Right atrium auricular region (tissue), 2 donors: Measurements from ENCODE around the gene MYO18A. TPM values are rescaled to one million over a fixed set of nuclear protein-coding genes. Genes with fewer than 3 reads are reported as not detected.
A peak's percentile ranks its signal among the peaks of the same experiment; 100 is the strongest.

Source experiments
- DNase-seq: peaks from one replicate; pipeline ENCODE4 v3.0.0-alpha.2; 2019; ENCODE audit warnings: low spot score
- H3K27ac ChIP-seq, 2 donors: fragments of 200-600 bp; sonication (generic); 1 replicate in 1 of 2; 2 replicates in 1 of 2; pipeline ENCODE4 v1.5.1; 2016 to 2019
- H3K27me3 ChIP-seq, 2 donors: fragments of 200-600 bp; sonication (generic); one replicate each; pipeline versions ENCODE4 v1.5.1 to v1.6.0; 2017 to 2019
- H3K36me3 ChIP-seq: fragments of 200-600 bp; sonication (generic); one replicate; pipeline ENCODE4 v1.5.1; 2016
- H3K4me1 ChIP-seq, 2 donors: fragments of 200-600 bp; sonication (generic); one replicate each; pipeline versions ENCODE4 v1.5.1 to v1.6.0; 2017 to 2019
- H3K4me3 ChIP-seq, 2 donors: fragments of 200-600 bp; sonication (generic); 1 replicate in 1 of 2; 2 replicates in 1 of 2; pipeline ENCODE4 v1.5.1; 2017 to 2019; ENCODE audit warnings: mild to moderate bottlenecking in 1 of 2, moderate library complexity in 1 of 2
- H3K9me3 ChIP-seq, 2 donors: fragments of 200-600 bp; sonication (generic); one replicate each; pipeline ENCODE4 v1.5.1; 2019
- total RNA-seq, 2 donors: library from RNA; depleted of rRNA; stranded (reverse); fragments of >200 nt; gene quantifications; one replicate each; pipeline ENCODE4 v1.1.0, GENCODE V29; 2016
- TF ChIP-seq, protein P1 (sequence below), 2 donors: fragments of 200-600 bp; sonication (generic); IDR thresholded peaks; one replicate each; pipeline ENCODE4 v1.5.1; 2019; ENCODE audit warnings: antibody characterized with exemption in 2 of 2

Gene MYO18A
- total RNA-seq, 2 donors from 2014 or later = 159 to 219 TPM

- DNase-seq = no peak
- peaks cover 0 to 67% of the 10 kb centered on the region in 2 donors for H3K4me1 ChIP-seq
- H3K27me3 ChIP-seq = no peaks in the 10 kb centered on the region
- TF ChIP-seq, protein P1, sequence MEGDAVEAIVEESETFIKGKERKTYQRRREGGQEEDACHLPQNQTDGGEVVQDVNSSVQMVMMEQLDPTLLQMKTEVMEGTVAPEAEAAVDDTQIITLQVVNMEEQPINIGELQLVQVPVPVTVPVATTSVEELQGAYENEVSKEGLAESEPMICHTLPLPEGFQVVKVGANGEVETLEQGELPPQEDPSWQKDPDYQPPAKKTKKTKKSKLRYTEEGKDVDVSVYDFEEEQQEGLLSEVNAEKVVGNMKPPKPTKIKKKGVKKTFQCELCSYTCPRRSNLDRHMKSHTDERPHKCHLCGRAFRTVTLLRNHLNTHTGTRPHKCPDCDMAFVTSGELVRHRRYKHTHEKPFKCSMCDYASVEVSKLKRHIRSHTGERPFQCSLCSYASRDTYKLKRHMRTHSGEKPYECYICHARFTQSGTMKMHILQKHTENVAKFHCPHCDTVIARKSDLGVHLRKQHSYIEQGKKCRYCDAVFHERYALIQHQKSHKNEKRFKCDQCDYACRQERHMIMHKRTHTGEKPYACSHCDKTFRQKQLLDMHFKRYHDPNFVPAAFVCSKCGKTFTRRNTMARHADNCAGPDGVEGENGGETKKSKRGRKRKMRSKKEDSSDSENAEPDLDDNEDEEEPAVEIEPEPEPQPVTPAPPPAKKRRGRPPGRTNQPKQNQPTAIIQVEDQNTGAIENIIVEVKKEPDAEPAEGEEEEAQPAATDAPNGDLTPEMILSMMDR (IDR thresholded peaks at IDR 0.05) = no peak
- no peaks in the 10 kb centered on the region for H3K9me3 ChIP-seq
- peak overlapping the region in 1 of 2 donors; percentile 35 for H3K27ac ChIP-seq
- H3K4me3 ChIP-seq = no peak overlapping the region
- H3K36me3 ChIP-seq = no peaks in the 10 kb centered on the region
These were observed 43.0 kb downstream of the MYO18A start for GRCh38 chr17:29136998-29137730.

DNA sequence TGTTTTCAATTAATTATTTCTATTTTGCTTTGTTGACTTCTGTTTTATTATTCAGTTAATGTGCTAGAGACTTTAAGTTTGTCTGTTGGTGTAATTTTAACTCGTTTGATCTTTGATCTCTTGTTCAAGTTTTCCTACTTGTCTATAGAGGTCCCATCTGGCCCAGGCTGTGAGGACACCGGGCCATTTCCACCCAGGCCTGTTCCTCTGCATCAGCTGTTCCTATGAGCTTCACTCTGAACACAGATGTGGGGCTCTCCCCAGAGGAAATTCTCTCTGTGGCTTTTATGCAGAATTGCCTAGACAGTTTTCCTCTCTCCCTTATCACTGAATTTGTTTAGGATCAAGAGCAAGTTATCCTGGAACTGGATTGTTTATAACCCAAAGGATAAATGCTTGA is 44.7 kb downstream of the MYO18A start:
- H3K27me3 ChIP-seq = no peaks in the 10 kb centered on the region
- no peaks in the 10 kb centered on the region for H3K36me3 ChIP-seq
- DNase-seq = no peak
- peaks cover 0 to 62% of the 10 kb centered on the region in 2 donors for H3K4me1 ChIP-seq
- H3K9me3 ChIP-seq = no peaks in the 10 kb centered on the region
- TF ChIP-seq, protein P1 (IDR thresholded peaks at IDR 0.05) = no peak
- H3K4me3 ChIP-seq = no peak overlapping the region
- H3K27ac ChIP-seq = no peak overlapping the region

DNA sequence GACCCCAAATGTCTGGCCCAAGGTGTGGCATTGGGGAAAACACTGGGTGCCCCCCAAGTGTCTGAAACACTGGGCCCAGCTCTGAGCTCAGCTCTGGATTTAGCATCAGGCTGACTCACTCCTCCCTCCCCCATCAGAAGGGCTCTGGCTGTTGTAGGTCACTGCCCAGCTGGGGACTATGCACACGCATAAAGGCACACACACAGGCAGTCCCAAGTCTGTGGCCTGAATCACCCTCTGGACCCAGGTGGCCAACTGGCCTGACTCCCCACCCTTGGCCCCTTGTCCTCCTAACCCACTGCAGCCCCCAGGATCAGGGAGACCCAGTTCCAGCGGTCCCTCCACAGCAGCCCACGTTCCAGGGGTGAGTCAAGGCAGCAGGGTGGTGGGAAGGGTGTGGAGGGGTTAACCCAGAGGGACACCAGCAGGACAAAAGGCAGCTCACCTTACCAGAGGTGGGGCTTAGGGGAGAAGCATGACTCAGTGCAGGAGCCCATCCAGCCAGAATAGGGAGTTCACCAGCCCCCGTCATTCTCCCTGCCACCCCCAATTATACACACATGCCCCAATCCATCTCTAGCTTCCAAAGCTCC is 47.0 kb downstream of the MYO18A start:
- Histone ChIP-seq H3K27ac (peak overlapping the region; percentile 87 to 89), H3K4me3 (no peak overlapping the region), H3K36me3 (no peaks in the 10 kb centered on the region), H3K4me1 (peaks cover 0 to 54% of the 10 kb centered on the region in 2 donors), H3K27me3 (no peaks in the 10 kb centered on the region), H3K9me3 (no peaks in the 10 kb centered on the region)
- DNase-seq = peak; percentile 81
- TF ChIP-seq, protein P1 (IDR thresholded peaks at IDR 0.05) = no peak

GRCh38 chr17:29131814-29132682 is 48.1 kb downstream of the MYO18A start:
- Histone ChIP-seq H3K36me3 (peaks cover 7% of the 10 kb centered on the region), H3K4me3 (no peak overlapping the region), H3K27me3 (no peaks in the 10 kb centered on the region), H3K4me1 (peaks cover 0 to 58% of the 10 kb centered on the region in 2 donors), H3K27ac (peak overlapping the region; percentile 87 to 89), H3K9me3 (no peaks in the 10 kb centered on the region)
- DNase-seq = peak; percentile 79
- TF ChIP-seq, protein P1 (IDR thresholded peaks at IDR 0.05) = no peak

GRCh38 chr17:29129731-29130130 is 50.5 kb downstream of the MYO18A start:
- Histone ChIP-seq H3K27ac (peak overlapping the region in 1 of 2 donors; percentile 10), H3K36me3 (peaks cover 7% of the 10 kb centered on the region), H3K4me1 (peaks cover 0 to 81% of the 10 kb centered on the region in 2 donors), H3K4me3 (no peak overlapping the region), H3K27me3 (no peaks in the 10 kb centered on the region), H3K9me3 (no peaks in the 10 kb centered on the region)
- TF ChIP-seq, protein P1 (IDR thresholded peaks at IDR 0.05) = no peak
- DNase-seq = no peak
